HG02970 (cell line): ENCODE measurements around the gene SDCCAG8.

ENCODE experiments used
- ATAC-seq: cut with Tn5 transposase; IDR thresholded peaks from one replicate; pipeline ENCODE4 v1.9.1; 2021; ENCODE audit warnings: mild to moderate bottlenecking, moderate library complexity, moderate number of reproducible peaks; ENCODE audit not compliant: unreplicated experiment, low FRiP score

SDCCAG8 gene

GRCh38 chr1:243443557-243443956 lies 187.7 kb downstream of the SDCCAG8 start:
- ATAC-seq: no peak

GRCh38 chr1:243447347-243447746 lies 191.5 kb downstream of the SDCCAG8 start:
- ATAC-seq: no peak

- ATAC-seq: no peak
Measured at GRCh38 chr1:243447844-243448243, 192.0 kb downstream of the SDCCAG8 start.

- no peak for ATAC-seq
Measured at GRCh38 chr1:243449373-243449772, 193.5 kb downstream of the SDCCAG8 start.

GRCh38 chr1:243452092-243452491 lies 196.3 kb downstream of the SDCCAG8 start:
- no peak for ATAC-seq

- ATAC-seq: no peak
Measured at GRCh38 chr1:243454328-243454997, 198.6 kb downstream of the SDCCAG8 start.

GRCh38 chr1:243455760-243456651 lies 200.2 kb downstream of the SDCCAG8 start:
- no peak for ATAC-seq

GRCh38 chr1:243457363-243457982 lies 201.6 kb downstream of the SDCCAG8 start:
- no peak for ATAC-seq

GRCh38 chr1:243459059-243459458 lies 203.2 kb downstream of the SDCCAG8 start:
- ATAC-seq: no peak

- ATAC-seq: no peak
Measured at GRCh38 chr1:243461700-243462099, 205.9 kb downstream of the SDCCAG8 start.

- ATAC-seq: no peak
Measured at GRCh38 chr1:243462929-243463697, 207.3 kb downstream of the SDCCAG8 start.

- no peak for ATAC-seq
Measured at GRCh38 chr1:243465081-243465480, 209.2 kb downstream of the SDCCAG8 start.

GRCh38 chr1:243465738-243466137 lies 209.9 kb downstream of the SDCCAG8 start:
- no peak for ATAC-seq

- no peak for ATAC-seq
Measured at GRCh38 chr1:243469497-243469896, 213.7 kb downstream of the SDCCAG8 start.

GRCh38 chr1:243470502-243470901 lies 214.7 kb downstream of the SDCCAG8 start:
- no peak for ATAC-seq

- no peak for ATAC-seq
Measured at GRCh38 chr1:243471026-243471685, 215.3 kb downstream of the SDCCAG8 start.

- no peak for ATAC-seq
Measured at GRCh38 chr1:243471754-243472745, 216.2 kb downstream of the SDCCAG8 start.

GRCh38 chr1:243473227-243474135 lies 217.6 kb downstream of the SDCCAG8 start:
- ATAC-seq: no peak
